ENCODE results near the gene ASB4. TPM values are rescaled to one million over a fixed set of nuclear protein-coding genes. Genes with fewer than 3 reads are reported as not detected.

ASB4 gene
- total RNA-seq, 2 donors from 2014 or later, result not detected

DNA sequence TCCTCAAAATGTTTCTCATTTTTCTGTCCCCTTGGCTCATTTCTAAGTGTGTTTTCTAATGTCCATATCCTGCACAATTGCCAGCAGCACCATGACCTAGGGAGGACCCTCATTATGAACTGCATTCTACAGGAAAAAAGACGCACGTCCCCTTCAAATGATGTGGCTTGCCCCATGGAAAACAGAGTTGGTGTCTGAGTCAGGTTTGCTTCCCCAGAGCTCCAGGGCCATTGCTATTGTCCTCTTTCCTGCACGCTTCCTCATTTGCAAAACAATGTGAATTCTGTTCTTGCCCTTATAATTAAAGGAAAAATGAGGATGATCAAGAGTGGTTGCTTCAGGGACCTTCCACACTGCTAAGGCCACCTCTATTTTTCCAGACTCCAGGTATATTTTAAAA is 14.7 kb upstream of the ASB4 start:
- Mint-ChIP-seq H3K36me3 (ENCODE audit: low read depth) (no peaks in the 10 kb centered on the region), H3K9me3 (no peaks in the 10 kb centered on the region), H3K27me3 (peaks cover 4% of the 10 kb centered on the region), H3K27ac (no peak overlapping the region), H3K4me1 (peaks cover 4% of the 10 kb centered on the region), H3K4me3 (no peak overlapping the region)
- no peak for ATAC-seq (replicated peaks)

DNA sequence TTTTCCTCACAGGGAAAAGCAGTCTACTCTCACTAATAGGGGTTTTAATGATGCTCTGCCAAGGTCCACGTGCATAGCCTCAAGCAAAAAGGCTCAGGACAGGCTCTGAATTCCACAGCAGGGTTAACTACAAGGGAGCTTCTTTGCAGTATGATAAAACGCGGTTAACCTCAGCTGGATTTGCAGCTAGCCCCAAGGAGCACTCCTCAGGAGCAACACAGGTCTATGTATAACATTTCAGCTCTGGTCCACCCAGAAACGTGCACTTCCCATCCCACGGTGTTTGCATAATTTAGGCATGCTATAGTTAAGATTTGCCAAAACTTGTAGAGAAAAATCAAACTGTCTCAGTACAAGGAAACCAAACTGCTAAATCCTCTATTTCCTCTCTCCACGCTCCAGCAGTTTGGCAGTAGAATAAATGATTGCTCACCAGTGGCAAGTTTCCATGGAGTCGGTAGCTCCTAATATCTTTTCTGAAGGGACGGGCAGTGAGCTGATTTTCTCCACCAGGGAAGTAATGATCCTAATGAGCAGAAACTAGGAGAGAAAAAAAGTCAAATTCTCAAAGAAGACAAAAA is 13.1 kb upstream of the ASB4 start:
- Mint-ChIP-seq H3K4me1 (peaks cover 4% of the 10 kb centered on the region), H3K36me3 (ENCODE audit: low read depth) (no peaks in the 10 kb centered on the region), H3K4me3 (no peak overlapping the region), H3K27ac (no peak overlapping the region), H3K9me3 (no peaks in the 10 kb centered on the region), H3K27me3 (peaks cover 5% of the 10 kb centered on the region)
- no peak for ATAC-seq (replicated peaks)

DNA sequence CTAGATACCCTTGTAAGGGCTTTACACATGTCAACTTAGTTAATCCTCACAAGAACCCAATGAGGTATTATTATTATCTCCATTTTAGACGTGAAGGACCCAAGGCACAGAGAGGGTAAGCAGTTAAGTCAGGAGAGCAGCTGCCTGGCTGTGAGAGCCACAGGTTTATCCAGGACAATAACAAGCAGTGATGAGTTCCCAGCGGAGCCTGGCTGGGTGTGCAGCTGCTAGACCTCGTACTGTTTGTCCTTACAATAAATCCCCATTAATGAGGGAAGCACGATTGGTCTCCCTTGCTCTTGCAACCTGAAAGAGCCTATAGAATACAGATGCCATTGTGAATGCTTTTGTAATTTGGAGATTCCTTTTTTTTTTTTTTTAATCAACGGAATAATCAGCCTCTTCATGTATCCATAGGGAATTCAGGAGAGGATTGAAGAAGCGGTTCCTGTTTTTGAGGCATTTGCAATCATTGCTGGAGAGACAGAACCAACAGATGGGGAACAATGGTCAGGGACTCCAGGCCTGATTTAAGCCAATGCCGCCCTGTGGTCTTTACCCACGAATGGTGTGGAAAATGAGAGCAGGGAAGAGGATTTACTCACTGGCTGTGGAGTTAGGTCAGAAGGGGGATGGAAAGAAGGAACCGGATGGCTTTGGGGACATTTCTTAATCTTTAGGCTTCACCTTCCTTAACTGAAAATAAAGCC is 12.3 kb upstream of the ASB4 start:
- Mint-ChIP-seq H3K4me3 (no peak overlapping the region), H3K9me3 (no peaks in the 10 kb centered on the region), H3K36me3 (ENCODE audit: low read depth) (no peaks in the 10 kb centered on the region), H3K27ac (no peak overlapping the region), H3K27me3 (peaks cover 11% of the 10 kb centered on the region), H3K4me1 (peaks cover 4% of the 10 kb centered on the region)
- ATAC-seq (replicated peaks), result no peak

- ATAC-seq (replicated peaks), result no peak
- no peaks in the 10 kb centered on the region for H3K9me3 Mint-ChIP-seq
- H3K4me1 Mint-ChIP-seq, result no peaks in the 10 kb centered on the region
Observed at GRCh38 chr7:95476072-95476847, 9.5 kb upstream of the ASB4 start.

DNA sequence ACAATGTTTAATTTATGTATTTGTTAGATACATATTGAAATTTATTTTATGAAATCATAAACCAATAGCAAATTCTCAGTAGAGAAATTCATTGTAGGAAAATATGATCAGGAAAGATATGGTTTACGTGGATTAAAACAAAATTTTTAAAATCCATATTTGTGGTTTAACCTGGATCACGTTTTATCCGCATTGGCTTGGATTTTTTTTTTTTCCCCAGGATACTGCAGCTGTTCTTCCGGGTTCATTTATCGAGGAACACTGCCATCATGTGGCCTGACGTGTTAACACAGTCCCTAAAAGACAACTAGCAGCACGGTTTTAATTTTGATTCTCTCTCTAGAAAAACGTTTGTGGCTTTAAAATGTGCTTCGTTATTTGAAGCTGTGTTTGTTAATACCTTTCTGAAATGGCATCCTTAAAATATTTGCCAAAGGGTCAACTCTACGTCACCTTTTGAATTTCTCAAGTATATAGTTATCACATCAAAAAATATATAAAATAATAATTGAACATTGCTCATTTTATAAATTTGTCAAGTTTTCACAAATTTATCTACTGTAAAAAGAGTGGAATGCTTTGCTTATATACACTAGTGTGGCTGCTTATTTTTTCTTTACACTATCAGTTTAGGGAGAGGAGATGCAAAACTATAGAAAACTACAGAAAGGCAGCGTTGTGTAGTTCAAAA is 8.7 kb upstream of the ASB4 start:
- Mint-ChIP-seq H3K36me3 (ENCODE audit: low read depth) (no peaks in the 10 kb centered on the region), H3K4me3 (no peak overlapping the region), H3K27ac (no peak overlapping the region), H3K27me3 (peaks cover 7% of the 10 kb centered on the region), H3K4me1 (no peaks in the 10 kb centered on the region), H3K9me3 (no peaks in the 10 kb centered on the region)
- ATAC-seq (replicated peaks), result no peak

More at GRCh38 chr7:95476072-95476847, 9.5 kb upstream of the ASB4 start:
- Mint-ChIP-seq H3K27ac (no peak overlapping the region), H3K4me3 (no peak overlapping the region), H3K36me3 (ENCODE audit: low read depth) (no peaks in the 10 kb centered on the region), H3K27me3 (peaks cover 11% of the 10 kb centered on the region)

DNA sequence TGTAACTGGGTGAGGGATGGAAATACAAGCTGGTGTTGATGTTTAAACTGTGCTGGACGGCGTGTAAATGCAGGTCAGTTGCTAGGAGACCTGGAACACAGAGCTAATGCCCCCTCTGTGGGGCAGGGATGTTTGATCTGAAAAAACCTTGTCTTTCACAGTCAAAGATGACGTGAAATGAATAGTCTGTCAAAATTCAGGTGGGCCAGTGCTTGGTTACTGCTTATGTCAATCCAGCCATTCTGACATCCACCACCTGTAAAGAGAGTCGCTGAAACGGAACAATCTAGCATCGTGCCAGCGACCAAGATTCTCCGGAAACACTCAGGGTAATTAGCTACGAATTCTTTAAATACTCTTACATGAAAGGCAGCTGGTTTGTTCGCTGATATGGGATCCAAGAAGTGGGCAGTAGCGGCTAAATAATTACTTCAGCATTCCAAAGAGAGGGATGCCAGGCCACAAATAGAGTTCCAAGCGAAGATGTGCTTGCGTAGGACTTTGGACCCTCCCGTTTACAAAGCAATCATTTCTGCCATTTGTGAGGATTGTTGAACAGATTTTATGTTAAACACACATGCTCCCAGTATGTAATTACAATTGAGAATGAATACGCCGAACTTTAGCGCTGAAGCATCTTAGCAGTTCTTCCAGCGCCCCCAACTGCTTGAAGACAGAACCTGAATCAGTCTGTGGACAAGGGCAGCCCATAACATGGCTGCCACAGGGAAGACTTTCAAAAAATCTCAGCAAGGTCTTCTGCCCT is 7.3 kb upstream of the ASB4 start:
- Mint-ChIP-seq H3K4me1 (no peaks in the 10 kb centered on the region), H3K27me3 (peaks cover 7% of the 10 kb centered on the region), H3K27ac (no peak overlapping the region), H3K36me3 (ENCODE audit: low read depth) (no peaks in the 10 kb centered on the region), H3K4me3 (no peak overlapping the region), H3K9me3 (no peaks in the 10 kb centered on the region)
- no peak for ATAC-seq (replicated peaks)

DNA sequence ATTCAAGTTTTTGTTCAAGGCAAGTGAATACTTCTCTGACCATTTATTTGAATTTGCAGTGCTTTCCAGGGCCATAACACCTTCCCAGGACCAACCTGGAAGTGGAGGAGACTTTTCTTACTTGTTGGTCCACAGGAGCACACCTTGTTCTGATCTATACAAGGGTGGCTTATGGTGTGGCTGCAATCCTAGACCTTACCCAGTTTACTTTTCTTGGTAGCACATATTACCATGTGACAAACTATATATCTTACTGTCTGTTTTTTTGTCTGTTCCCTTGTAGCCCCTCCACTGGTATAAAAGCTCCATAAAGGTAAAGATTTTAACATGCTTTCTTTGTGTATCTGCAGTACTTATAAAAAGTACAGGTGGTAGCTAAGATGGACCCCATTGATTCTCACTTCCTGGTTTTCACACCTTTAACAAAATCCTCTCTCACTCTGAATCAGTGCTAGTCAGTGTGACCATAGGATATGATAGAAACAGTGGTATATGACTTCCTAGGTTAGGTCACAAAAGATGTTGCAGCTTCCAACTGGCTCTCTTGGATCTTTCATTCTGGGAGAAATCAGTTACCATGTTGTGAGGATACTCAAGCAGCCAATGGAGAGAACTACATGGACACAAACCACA is 5.6 kb upstream of the ASB4 start:
- Mint-ChIP-seq H3K27ac (no peak overlapping the region), H3K4me3 (no peak overlapping the region), H3K4me1 (no peaks in the 10 kb centered on the region), H3K9me3 (no peaks in the 10 kb centered on the region), H3K27me3 (peaks cover 8% of the 10 kb centered on the region), H3K36me3 (ENCODE audit: low read depth) (no peaks in the 10 kb centered on the region)
- no peak for ATAC-seq (replicated peaks)

- Mint-ChIP-seq H3K27ac (no peak overlapping the region), H3K4me1 (no peaks in the 10 kb centered on the region), H3K4me3 (no peak overlapping the region), H3K36me3 (ENCODE audit: low read depth) (no peaks in the 10 kb centered on the region), H3K9me3 (no peaks in the 10 kb centered on the region), H3K27me3 (peaks cover 13% of the 10 kb centered on the region)
- ATAC-seq (replicated peaks), result no peak
Observed at GRCh38 chr7:95481271-95482165, 4.2 kb upstream of the ASB4 start.

DNA sequence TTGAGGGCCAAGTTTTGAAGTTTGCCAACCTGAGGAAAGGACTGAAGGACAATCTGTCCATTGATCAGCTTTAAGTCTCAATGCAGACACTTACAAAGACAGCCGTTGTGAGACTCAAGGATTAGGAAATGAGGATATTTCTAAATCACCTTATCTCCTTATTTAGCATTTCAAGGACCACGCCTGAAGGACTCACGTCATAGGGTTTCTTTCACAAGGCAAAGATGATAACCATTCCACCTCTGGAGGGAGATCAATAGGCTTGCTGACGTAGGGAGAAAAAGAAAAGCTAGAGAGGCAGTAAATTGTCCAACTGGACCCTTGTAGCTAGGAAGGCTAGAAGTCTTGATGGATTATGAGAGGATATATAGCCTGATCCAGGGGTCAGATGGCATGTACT is 3.3 kb upstream of the ASB4 start:
- Mint-ChIP-seq H3K27ac (no peak overlapping the region), H3K27me3 (peaks cover 16% of the 10 kb centered on the region), H3K4me1 (no peaks in the 10 kb centered on the region), H3K4me3 (no peak overlapping the region), H3K9me3 (no peaks in the 10 kb centered on the region), H3K36me3 (ENCODE audit: low read depth) (no peaks in the 10 kb centered on the region)
- no peak for ATAC-seq (replicated peaks)

DNA sequence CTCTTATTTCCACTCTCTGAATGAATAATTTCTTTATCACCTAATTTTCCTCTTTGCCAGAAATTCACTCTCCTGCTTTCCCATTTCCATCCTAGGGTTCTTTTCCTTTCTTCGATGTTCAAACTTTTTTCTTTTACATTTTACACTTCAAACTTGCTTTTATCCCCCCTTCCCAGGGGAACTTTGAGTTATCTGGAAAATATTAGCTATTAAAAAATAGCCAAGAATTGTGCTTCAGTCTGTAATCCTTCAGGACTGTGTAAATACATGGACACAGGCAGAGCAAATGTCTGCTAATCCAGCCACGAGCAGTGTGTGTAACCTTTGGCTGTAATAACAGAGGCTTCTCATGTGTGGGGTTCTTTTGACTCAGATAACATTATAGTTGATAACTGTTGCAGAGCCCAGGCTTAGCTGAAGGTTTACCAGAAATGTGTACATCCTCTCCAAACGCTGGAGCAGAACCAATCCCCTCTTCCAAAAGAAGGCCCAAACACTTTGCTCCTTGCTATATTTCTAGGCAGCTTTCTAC is 4.6 kb downstream of the ASB4 start:
- no peak for ATAC-seq (replicated peaks)
- Mint-ChIP-seq H3K27me3 (peaks cover 9% of the 10 kb centered on the region), H3K36me3 (ENCODE audit: low read depth) (no peaks in the 10 kb centered on the region), H3K27ac (no peak overlapping the region), H3K9me3 (no peaks in the 10 kb centered on the region), H3K4me3 (no peak overlapping the region), H3K4me1 (no peaks in the 10 kb centered on the region)

GRCh38 chr7:95491201-95491600 is 5.5 kb downstream of the ASB4 start:
- Mint-ChIP-seq H3K36me3 (ENCODE audit: low read depth) (no peaks in the 10 kb centered on the region), H3K4me3 (no peak overlapping the region), H3K27ac (no peak overlapping the region), H3K27me3 (peaks cover 6% of the 10 kb centered on the region), H3K9me3 (no peaks in the 10 kb centered on the region), H3K4me1 (no peaks in the 10 kb centered on the region)
- no peak for ATAC-seq (replicated peaks)

DNA sequence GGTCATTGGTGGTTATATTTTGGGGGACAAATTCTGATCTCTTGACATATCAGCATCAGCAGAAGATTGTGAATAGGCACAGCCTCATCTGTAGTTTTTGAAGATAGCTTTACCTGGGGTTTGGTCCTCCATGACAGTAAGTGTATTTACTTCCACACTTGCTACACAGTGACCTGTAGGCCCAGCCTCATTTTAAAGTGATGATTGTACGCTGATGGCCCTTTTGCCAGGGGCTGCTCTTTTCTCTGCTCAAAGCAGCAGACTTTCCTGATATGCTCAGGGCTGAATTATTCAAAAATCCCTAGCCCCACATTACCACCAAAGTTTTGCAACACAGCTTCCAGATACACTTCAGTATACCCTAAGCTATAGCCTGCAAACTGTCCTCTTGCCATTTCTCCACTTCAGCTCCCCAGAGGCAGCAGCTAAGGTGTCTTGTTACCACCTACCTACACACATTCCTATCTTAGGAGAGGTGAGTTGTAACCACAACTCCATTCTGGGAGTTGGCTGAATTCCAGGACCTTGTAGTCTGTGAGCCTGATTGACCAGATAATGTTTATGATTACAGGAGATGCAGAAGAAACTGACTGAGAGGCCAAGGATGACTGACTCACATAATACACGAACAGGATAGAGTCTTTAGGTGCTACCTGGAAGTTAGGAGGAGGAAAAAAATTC is 6.0 kb downstream of the ASB4 start:
- H3K9me3 Mint-ChIP-seq, result no peaks in the 10 kb centered on the region
- no peaks in the 10 kb centered on the region for H3K4me1 Mint-ChIP-seq
- peaks cover 6% of the 10 kb centered on the region for H3K27me3 Mint-ChIP-seq
- no peak overlapping the region for H3K27ac Mint-ChIP-seq
- no peak overlapping the region for H3K4me3 Mint-ChIP-seq
- H3K36me3 Mint-ChIP-seq (ENCODE audit: low read depth), result no peaks in the 10 kb centered on the region
- ATAC-seq (replicated peaks), result no peak

All from activated T-helper 17 cell treated with anti-CD3 and anti-CD28 coated beads, Interleukin-2, amount 50 U/mL, for 72 hours (primary cell).